Measurements from ENCODE around the gene ZNF358.

Gene ZNF358

GRCh38 chr19:7559102-7559501, 43.2 kb downstream of the ZNF358 start:
- no peak for DNase-seq (ENCODE audit: low spot score)

GRCh38 chr19:7560255-7560654, 44.4 kb downstream of the ZNF358 start:
- no peak for DNase-seq (ENCODE audit: low spot score)

- no peak for DNase-seq (ENCODE audit: low spot score)
These were observed 45.4 kb downstream of the ZNF358 start for GRCh38 chr19:7561325-7561724.

- no peak for DNase-seq (ENCODE audit: low spot score)
These were observed 46.9 kb downstream of the ZNF358 start for GRCh38 chr19:7562646-7563393.

- no peak for DNase-seq (ENCODE audit: low spot score)
These were observed 49.0 kb downstream of the ZNF358 start for GRCh38 chr19:7564866-7565265.

GRCh38 chr19:7565332-7565731, 49.4 kb downstream of the ZNF358 start:
- DNase-seq (ENCODE audit: low spot score), result no peak

Measured in left forelimb (tissue), 1 donor.